HG02571 (cell line): ENCODE results near the gene CCDC186.
"Not testable (repeated sequence)": the region's sequence is repeated elsewhere in the genome, so short reads cannot be mapped to it uniquely, and the experiment has no call there.

Experiments used
- ATAC-seq: cut with Tn5 transposase; IDR thresholded peaks from one replicate; pipeline ENCODE4 v1.9.1; 2021; ENCODE audit warnings: mild to moderate bottlenecking, moderate library complexity; ENCODE audit not compliant: unreplicated experiment

Gene CCDC186

DNA sequence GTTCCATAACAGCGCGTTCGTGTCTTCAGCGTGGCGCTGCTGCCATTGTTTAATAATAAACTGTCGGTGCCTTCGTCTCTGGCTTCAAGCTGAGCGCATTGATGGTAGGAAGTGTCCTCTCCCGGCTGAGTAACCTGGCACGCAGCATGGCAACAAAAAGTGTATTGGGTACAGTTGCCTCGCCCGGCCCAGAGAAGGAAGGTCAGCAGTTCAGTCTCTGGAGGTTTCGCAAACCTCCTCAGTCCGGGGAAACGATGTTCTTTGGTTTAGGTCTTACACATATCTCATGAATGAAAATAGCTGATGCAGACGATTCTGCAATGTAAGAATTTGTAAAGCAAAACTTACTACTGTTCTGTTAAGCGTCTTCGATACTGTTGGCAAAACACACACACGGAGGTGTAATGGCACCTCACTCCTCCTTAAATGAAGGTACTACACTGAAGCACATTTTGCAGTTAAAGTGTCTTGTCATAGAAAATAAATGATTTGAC is 739 bp upstream of the CCDC186 start:
- peak; percentile 9 for ATAC-seq

DNA sequence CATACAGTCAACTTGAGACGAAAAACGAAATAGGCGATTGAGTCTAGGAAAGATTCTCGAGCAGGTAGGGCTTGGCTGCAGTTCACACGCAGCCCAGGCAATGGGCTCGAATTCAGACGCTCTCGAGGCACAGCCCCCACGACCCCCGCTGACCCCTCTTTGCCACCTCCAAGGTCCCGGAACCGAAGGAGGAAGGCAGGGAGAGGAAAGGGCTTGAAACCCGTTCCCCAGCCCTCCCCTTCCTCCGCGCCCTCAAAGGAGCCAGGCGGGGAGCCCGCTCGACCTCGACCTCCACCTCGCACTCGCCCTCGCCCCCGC is 441 bp downstream of the CCDC186 start:
- ATAC-seq = peak; percentile 2

DNA sequence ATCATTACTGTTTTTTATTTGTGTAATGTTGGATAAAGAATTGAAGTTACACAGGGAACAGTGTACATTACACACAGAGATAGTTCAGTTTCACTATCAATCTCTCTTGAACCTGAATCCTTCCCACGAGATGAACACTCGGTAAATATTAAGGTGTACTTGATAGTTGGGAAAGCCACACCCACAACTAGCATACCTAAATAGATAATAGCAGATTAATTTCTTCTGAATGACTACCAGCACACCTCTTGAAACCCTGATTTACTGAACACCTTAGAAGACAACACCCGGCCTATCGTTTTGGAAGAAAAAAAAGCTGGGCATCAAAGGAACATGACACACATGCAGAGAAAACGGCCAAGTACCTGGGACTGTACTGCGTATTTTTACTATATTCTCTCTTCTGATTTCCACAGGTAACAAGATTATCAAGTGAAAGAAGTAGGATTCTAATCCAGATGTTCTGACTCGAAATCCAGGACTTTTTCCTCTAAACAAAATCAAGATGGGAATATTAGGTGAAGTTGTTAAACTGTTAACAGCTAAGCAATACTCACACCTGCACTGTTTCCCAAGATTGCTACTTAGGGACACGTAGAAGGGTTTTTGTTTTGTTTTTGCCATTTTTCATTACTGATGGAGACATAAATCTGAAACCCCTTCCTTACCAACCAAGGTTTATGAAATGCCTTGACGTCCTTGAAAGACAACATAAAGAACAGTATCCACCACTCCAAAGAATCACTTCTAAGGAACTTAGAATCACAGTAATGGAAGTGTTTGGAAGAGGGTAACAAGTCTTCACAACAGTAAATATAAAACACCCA is 1.0 kb downstream of the CCDC186 start:
- no peak for ATAC-seq

DNA sequence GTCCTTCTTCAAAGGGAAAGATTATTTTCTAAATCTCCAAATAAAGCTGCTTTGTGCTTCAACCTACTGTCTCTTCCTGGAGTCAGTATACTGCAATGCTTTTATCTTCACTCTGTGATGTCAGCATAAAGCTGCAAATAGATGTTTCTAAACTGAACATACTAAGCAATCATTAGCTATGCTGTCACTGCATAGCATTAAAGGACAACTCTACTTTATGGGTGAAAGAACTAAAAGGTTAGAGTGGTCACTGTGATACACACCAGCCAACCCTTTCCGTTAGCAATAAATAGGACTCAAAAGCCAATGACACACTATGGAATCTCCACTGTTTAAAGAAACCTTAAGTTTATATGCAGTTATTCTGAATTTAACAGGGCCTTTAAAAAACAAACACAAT is 1.8 kb downstream of the CCDC186 start:
- ATAC-seq = no peak

DNA sequence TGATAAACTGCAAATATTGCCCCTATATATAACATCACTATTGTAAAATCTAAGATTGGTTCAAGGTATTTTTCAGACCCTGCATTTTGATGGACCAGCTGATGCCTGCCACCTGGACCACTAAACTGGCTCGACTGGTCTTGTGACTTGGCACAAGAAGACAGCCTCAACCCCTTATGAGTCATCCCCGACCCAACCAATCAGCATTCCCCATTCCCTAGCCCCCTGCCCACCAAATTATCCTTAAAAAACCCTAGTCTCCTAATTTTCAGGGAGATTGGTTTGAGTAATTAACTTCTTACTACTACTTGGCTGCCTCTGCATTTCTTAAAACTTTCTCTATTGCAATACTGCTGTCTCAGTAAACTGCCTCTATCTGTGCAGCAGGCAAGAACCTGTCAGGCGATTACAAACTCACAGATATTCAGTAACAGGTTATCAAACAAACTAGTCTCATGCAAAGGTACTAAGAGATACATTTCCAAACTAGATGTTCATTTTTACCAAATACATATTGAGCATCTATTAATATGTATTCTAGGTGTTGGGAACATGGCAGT is 5.5 kb downstream of the CCDC186 start:
- no peak for ATAC-seq

DNA sequence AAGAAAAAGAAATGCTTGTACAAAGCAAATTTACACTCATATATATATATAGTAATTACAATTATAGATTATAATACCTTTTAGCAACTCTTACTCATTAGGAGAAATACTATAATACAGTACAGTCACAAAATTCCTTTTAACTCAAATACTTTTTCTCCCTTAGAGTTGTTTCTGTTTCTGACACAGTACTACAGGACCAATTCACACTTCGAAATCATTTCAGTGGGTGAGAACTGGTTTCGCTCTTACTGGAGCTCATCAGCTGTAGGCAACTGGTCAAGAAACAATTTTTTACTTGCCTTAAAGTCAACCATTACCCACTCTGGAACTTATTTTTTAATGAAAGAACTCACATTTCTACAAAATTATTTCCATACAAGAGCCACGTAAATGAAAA is 6.0 kb downstream of the CCDC186 start:
- ATAC-seq = no peak

DNA sequence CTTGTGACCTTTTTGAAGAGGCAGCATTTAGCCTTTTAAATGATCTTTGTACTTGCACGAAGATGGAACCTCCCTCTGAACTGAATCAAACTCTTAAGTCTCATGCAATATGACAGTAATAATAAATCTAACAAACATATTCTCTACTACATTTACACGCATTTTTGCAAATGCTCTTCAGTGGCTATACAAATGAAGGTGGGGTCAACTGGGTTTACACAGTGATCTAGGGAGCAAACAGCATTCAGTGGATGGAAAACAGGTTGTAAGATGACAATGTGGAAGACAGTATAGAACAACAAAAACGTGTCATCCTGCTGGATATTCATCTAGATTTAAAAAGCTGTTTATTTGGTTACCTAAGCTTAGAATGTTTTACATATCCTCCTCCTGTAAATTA is 7.5 kb downstream of the CCDC186 start:
- ATAC-seq = no peak

DNA sequence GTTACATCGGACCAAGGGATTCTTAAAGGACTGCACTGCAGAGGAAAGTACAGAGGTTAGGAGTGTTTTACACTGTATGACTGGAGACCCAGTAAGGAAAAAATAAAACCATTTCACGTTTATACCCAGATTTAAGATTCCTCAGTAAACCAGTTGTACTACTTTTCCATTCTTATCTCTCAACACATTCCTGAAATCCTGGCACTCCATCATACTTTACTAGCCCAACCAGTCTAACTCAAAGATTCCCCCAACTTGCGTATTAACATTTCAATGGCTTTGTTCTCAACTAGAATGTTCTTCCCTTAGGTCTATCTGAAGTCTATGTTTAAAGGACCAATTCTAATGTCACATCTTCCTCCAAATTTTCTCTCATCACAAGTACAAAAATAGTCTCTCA is 8.0 kb downstream of the CCDC186 start:
- ATAC-seq = no peak

DNA sequence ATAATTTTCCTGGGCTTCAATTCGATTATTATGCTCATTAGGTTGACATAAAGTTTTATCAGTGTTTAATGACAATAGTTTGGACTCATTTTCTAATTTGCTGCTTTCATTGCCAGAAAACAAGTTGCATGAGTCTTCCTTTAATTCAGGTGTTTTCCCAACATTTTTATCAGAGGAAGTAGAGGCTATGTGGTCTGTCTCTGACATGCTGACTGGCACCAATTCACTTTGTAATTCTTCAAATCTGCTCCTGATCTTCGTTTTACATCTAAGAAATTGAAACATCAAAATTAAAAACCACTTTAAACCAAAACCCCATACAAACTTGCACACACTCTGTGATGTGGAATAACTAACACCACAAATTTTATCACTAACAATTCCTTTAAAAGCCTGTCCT is 10.9 kb downstream of the CCDC186 start:
- ATAC-seq = no peak

DNA sequence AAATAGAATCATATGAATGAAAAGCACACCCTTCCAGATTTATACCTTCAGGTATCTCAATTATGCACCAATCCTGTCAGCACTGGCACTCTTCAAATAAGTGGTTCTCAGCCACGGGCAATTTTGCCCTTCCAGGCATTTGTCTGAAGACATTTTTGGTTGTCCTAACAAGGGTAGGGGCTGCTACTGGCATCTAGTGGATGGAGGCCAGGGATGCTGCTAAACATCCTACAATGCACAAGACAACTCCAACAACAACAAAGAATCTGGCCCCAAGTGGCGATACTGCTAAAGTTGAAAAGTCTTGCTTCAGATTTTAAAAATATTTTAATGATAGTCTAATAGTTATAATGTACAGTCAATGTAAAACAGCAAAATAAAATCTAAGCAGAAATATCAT is 16.1 kb downstream of the CCDC186 start:
- no peak for ATAC-seq

DNA sequence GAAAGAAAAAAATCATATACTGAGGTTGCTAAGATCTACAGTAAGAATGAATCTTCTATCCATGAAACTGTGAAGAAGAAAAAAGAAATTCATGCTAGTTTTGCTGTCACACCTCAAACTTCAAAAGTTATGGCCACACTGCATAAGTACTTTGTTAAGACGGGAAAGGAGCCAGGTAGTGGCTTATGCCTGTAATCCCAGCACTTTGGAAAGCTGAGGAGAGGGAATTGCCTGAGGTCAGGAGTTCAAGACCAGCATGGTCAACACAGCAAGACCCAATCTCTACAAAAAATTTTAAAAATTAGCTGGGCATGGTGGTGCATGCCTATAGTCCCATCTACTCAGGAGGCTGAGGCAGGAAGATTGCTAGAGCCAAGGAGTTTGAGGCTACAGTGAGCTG is 22.1 kb downstream of the CCDC186 start:
- ATAC-seq = no peak

DNA sequence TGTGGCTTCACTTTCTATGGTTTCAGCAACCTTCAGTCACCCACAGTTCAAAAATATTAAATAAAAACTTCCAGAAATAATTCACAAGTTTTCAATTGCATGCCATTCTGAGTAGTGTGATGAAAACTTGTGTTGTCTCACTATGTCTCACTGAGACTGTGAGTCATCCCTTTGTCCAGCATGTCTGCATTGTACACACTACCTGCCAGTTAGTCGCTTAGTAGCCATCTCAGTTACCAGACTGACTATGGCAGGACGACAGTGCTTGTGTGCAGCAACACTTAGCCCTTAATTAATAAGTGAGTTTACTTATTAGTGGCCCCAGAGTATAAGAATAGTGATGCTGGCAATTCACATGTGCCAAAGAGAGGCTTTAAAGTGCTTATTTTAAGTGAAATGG is 22.5 kb downstream of the CCDC186 start:
- no peak for ATAC-seq

DNA sequence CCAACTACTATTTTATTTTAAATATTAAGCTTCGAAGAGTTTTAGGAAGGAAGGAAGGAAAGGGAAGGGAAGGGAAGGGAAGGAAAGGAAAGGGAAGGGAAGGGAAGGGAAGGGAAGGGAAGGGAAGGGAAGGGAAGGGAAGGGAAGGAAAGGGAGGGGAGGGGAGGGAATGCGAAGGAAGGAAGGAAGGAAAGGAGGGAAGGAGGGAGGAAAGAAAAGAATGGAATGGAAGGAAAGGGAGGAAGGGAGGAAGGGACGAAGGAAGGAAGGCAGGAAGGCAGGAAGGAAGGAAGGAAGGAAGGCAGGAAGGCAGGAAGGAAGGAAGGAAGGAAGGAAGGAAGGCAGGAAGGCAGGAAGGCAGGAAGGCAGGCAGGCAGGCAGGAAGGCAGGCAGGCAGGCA is 24.5 kb downstream of the CCDC186 start:
- not testable (repeated sequence) for ATAC-seq

DNA sequence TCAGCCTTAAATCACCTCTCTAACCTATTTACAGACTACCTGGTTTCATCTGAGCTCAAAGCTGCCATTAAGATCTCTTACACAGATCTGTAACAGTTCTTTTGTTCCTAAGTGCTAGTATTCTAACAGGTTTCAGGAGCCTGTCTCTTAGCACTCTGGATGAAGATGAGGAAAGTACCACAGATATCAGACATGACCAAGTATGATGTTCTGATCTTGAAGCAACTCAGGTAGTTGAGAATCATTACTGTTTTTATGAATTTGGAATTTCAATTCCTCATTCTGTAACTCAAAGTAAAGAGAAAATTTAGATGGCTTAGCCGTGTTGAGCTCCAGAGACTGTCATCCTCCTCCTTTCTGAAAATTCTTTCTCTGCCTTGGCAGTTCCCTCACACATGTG is 30.8 kb downstream of the CCDC186 start:
- no peak for ATAC-seq

DNA sequence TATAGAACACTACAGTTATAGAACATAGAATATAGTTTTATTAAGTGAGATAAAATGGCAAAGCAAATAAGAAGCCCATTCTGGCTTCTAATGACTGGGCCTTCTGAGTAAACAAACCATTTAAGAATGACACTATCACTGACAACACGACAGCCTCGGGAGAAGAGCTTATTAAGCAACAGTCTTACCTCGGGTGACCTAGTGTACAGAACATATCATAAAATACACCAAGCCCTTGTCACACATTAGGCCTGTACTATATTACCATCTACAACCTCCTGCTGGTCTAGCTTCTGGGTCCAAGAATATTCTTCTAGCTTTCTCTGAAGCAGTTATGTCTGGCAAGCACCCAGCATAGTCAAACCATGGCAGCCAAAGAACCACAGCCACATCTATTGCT is 32.0 kb downstream of the CCDC186 start:
- ATAC-seq = no peak

DNA sequence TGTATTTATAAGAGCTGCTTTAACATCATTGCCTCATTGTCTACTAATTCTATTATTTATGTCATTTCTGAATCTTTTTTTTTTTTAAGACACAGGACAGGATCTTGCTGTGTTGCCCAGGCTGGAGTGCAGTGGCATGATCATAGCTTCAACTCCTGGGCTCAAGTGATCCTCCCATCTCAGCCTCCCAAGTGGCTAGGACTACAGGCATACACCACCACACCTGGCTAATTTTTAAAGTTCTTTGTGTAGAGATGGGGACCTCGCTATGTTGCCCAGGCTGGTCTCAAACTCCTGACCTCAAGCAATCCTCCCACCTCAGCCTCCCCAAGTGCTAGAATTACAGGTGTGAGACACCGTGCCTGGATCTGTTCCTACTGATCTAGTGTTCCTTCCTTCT is 33.2 kb downstream of the CCDC186 start:
- not testable (repeated sequence) for ATAC-seq

DNA sequence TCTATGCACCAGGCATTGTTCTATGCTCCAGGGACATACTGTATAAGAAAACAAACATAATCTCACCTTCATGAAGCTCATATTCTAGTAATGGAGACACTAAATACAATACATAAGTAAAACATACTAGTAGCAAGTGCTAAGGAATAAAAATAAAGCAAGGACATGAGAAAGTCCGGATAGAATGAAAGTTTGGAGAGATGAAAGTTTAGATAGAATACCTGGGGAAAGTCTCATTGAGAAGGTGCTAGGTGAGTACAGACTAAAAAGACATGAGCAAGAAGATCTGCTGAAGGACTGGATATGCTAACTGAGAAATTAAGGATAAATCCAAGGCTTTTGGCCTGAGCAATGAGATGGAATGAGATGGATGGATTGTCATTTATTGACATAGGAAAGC is 34.0 kb downstream of the CCDC186 start:
- ATAC-seq = no peak

DNA sequence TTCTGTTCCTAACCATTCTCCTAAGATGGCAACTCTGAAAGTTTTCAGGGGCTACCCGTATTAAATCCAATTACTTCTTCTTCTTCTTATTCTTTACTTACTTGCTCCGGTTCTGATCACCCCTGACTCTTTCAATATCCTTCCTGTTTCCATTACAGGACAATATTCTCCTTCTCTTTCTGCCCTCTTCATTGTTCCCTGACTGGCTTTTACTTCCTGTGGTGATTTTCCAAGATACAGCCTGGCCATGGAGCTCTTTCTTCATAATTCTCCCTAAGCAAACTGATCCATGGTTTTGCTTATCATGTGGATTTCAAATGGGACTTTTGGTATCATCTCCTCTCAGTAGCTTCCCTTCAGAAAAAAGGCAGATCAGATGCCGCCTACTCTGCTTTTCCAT is 35.4 kb downstream of the CCDC186 start:
- ATAC-seq = no peak

DNA sequence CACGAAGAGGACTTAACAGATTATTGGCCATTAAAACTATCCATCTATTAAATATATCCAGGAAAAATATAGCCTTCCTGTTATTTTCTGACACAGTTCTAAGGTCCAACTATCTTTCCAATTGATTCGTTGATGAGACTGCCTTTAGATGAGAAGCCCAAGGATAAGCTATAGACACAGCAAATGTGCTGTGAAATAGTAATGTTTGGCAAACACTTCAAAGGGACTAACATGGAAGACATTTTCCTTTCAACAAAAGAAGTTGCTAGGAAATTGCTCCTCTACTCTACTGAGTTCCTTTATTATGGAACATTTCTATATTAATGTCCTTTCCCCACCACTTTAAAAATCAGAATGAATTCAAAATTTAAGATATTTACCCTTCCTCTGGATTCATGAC is 38.5 kb downstream of the CCDC186 start:
- no peak for ATAC-seq

DNA sequence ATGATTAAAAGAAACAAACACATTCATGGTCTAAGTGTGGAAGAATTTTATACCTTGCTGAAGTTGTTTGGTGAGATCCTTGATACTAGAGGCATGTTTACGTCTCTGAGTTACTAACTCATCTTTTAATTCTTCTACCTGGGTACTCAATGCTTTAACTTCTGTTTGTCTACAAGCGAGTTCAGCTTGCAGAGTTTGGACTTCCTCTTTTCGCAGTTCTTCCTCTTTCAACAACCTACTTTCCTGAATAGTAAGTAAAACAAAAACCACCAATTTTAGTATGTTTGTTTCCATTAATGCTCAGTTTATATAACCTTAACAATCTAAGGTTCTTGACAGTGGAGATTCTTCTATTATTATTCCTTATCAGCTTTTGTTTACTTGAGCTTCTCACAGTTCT is 42.9 kb downstream of the CCDC186 start:
- no peak for ATAC-seq

DNA sequence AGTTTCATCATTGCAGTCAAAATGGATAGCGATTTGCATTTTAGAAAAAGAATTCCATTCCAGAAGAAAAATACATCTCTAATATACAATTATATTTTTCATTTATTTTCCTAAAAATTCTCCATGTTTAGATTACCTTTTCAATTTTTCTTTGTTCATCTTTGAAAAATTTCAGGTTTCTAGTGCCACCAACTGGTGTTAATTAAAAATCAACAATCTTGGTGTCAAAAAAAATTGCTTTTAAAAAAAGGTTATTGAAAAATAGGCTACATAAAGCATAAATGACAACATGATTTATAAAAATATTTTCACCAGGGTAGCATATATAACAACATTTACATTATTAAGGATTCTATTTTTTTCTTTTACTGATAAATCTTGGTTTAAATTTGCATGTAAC is 53.0 kb downstream of the CCDC186 start:
- no peak for ATAC-seq

DNA sequence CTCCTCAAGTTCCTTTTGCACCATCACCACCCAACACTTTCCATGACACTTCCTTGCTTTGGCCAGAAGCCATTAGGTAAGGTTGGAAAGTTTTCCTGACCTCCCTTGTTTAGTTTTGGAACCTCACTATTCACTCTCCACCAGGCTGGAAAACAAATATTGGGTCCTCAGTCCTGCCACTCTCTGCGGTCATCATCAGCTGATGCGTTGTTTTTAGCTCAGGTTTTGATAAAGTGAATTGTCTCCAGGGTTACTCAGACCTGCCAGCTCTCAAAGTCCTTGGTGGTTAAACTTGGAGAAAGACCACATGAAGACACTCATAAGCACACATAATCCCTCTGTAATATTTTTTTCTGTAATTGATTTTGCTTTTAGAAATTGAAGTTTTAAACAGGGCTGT is 55.5 kb downstream of the CCDC186 start:
- no peak for ATAC-seq

DNA sequence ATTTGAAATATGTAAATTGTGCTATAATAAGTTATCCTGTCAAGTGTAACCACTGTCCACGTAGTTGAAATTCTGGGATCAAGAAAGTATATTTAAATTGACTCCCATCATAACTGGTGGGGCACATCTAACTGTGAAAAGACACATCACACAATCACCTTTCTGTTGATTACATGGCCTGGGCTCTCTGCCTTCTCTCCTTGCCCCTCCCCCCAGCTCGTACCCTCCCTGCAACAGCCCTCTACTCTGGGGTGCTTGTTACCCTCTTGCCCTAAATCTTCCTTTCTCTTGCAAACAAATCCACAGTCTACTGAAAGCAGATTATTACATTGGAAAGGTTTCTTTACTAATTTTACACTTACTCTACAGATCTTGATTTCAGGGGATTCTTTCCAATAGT is 56.3 kb downstream of the CCDC186 start:
- ATAC-seq = no peak
